B cell (primary cell): Measurements from ENCODE around the gene TCP1.
"Not testable (repeated sequence)": the region's sequence is repeated elsewhere in the genome, so short reads cannot be mapped to it uniquely, and the experiment has no call there.

Experiments
- CTCF ChIP-seq: fragments of 200-600 bp; IDR thresholded peaks from one replicate; pipeline ENCODE4 v1.8.0; 2022; ENCODE audit warnings: antibody characterized with exemption, mild to moderate bottlenecking
- EZH2 ChIP-seq: IDR thresholded peaks from 2 replicates; pipeline ENCODE4 v1.6.1; 2012; ENCODE audit warnings: borderline replicate concordance, low read depth, mild to moderate bottlenecking, moderate library complexity, low read length; ENCODE audit not compliant: insufficient read depth, poor library complexity, severe bottlenecking

- TF ChIP-seq CTCF, EZH2: not testable (repeated sequence)
Measured at GRCh38 chr6:159733395-159733794, 56.0 kb downstream of the TCP1 start.
